HAP-1 (cell line): Measurements from ENCODE around the gene SIDT1.

Source experiments
- DNase-seq, 2 experiments: peaks; one replicate each; pipeline ENCODE4 v3.0.0-alpha.2; 2016 to 2020; ENCODE audit warnings: low spot score in 2 of 2
- H3K27me3 ChIP-seq: fragments of 250-450 bp; sonication (Bioruptor Pico); 2 replicates; pipeline ENCODE4 v1.5.1; 2020; ENCODE audit warnings: low read depth, mild to moderate bottlenecking, moderate library complexity
- H3K36me3 ChIP-seq: fragments of 250-450 bp; sonication (Bioruptor Pico); replicated peaks from 2 replicates; pipeline ENCODE4 v1.5.1; 2020; ENCODE audit warnings: mild to moderate bottlenecking
- H3K4me1 ChIP-seq: fragments of 250-450 bp; sonication (Bioruptor Pico); 2 replicates; pipeline ENCODE4 v1.5.1; 2020; ENCODE audit warnings: mild to moderate bottlenecking
- H3K4me3 ChIP-seq: fragments of 250-450 bp; sonication (Bioruptor Pico); 2 replicates; pipeline ENCODE4 v1.5.1; 2020; ENCODE audit warnings: mild to moderate bottlenecking, moderate library complexity
- H3K9me3 ChIP-seq: fragments of 250-450 bp; sonication (Bioruptor Pico); 2 replicates; pipeline ENCODE4 v1.5.1; 2020; ENCODE audit warnings: mild to moderate bottlenecking, moderate library complexity
- in situ Hi-C: fragments of 300-500 bp; cut with MboI; formaldehyde crosslinking; loops from 3 replicates; pipeline ENCODE4 v1.14.3; 2020; ENCODE audit warnings: low sequenced_read_pairs, inconsistent platforms, mixed read lengths

Gene SIDT1

DNA sequence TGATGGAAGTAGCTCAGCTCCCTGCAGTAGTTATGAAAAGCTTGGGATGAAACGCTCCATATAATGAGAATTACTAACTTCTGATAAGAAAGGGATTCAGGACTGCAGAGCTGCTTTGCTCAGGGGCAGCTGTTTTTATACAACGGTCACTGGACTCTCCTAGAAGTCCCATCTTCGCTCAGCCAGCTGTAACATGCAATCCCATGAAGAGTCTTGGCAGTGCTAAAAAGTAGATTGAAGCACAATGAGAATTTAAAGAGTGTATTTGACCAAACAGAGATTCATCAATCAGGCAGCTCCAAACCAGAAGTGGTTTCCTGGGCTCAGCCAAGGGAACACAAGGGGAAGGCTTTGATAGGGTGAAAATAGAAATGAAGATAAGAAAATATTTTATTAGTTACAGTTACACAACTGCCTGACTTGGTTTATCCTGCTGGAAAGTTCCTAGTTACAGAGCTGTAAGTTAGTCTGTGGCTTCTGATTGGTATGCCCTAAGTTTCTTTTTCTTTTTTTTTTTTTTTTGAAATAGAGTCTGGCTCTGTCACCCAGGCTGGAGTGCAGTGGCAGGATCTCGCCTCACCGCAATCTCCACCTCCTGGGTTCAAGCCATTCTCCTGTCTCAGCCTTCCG, 24.1 kb downstream of the SIDT1 start:
- H3K9me3 ChIP-seq, result no peaks in the 10 kb centered on the region
- DNase-seq, result no peak
- H3K36me3 ChIP-seq, result no peaks in the 10 kb centered on the region
- H3K4me1 ChIP-seq, result no peaks in the 10 kb centered on the region
- H3K4me3 ChIP-seq, result no peak overlapping the region
- in situ Hi-C loops, result no loop called here
- H3K27me3 ChIP-seq, result no peaks in the 10 kb centered on the region

GRCh38 chr3:113556946-113557335, 24.6 kb downstream of the SIDT1 start:
- in situ Hi-C loops, result no loop called here
- Histone ChIP-seq H3K9me3 (no peaks in the 10 kb centered on the region), H3K36me3 (no peaks in the 10 kb centered on the region), H3K4me1 (no peaks in the 10 kb centered on the region), H3K4me3 (no peak overlapping the region), H3K27me3 (no peaks in the 10 kb centered on the region)
- DNase-seq, result no peak

GRCh38 chr3:113557374-113557773, 25.0 kb downstream of the SIDT1 start:
- Histone ChIP-seq H3K4me3 (no peak overlapping the region), H3K4me1 (no peaks in the 10 kb centered on the region), H3K9me3 (no peaks in the 10 kb centered on the region), H3K27me3 (no peaks in the 10 kb centered on the region), H3K36me3 (no peaks in the 10 kb centered on the region)
- DNase-seq, result no peak
- in situ Hi-C loops, result no loop called here

GRCh38 chr3:113559009-113559408, 26.7 kb downstream of the SIDT1 start:
- H3K4me3 ChIP-seq, result no peak overlapping the region
- no peaks in the 10 kb centered on the region; the same call in 1 of the 2 replicates for H3K27me3 ChIP-seq
- DNase-seq, result no peak
- H3K36me3 ChIP-seq, result no peaks in the 10 kb centered on the region
- in situ Hi-C loops, result no loop called here
- no peaks in the 10 kb centered on the region for H3K9me3 ChIP-seq
- H3K4me1 ChIP-seq, result no peaks in the 10 kb centered on the region

- no peak overlapping the region for H3K4me3 ChIP-seq
- in situ Hi-C loops, result no loop called here
These were observed 27.9 kb downstream of the SIDT1 start for GRCh38 chr3:113560271-113560670.

GRCh38 chr3:113560831-113561623, 28.7 kb downstream of the SIDT1 start:
- in situ Hi-C loops, result no loop called here

More at GRCh38 chr3:113560271-113560670, 27.9 kb downstream of the SIDT1 start:
- no peaks in the 10 kb centered on the region for H3K4me1 ChIP-seq
- H3K27me3 ChIP-seq, result no peaks in the 10 kb centered on the region; the same call in 1 of the 2 replicates
- no peak for DNase-seq
- H3K9me3 ChIP-seq, result no peaks in the 10 kb centered on the region
- no peaks in the 10 kb centered on the region for H3K36me3 ChIP-seq

GRCh38 chr3:113565555-113565954, 33.2 kb downstream of the SIDT1 start:
- no peaks in the 10 kb centered on the region for H3K36me3 ChIP-seq
- H3K4me3 ChIP-seq, result no peak overlapping the region
- DNase-seq, result no peak
- H3K9me3 ChIP-seq, result no peaks in the 10 kb centered on the region
- in situ Hi-C loops, result no loop called here
- H3K27me3 ChIP-seq, result peaks cover 6% of the 10 kb centered on the region
- no peaks in the 10 kb centered on the region for H3K4me1 ChIP-seq

More at GRCh38 chr3:113560831-113561623, 28.7 kb downstream of the SIDT1 start:
- H3K36me3 ChIP-seq, result no peaks in the 10 kb centered on the region
- H3K27me3 ChIP-seq, result no peaks in the 10 kb centered on the region; the same call in 1 of the 2 replicates
- DNase-seq, result peak in 1 of 2 experiments; percentile 5
- no peaks in the 10 kb centered on the region for H3K9me3 ChIP-seq
- no peaks in the 10 kb centered on the region for H3K4me1 ChIP-seq
- H3K4me3 ChIP-seq, result no peak overlapping the region

GRCh38 chr3:113570158-113570557, 37.8 kb downstream of the SIDT1 start:
- Histone ChIP-seq H3K4me3 (no peak overlapping the region), H3K36me3 (no peaks in the 10 kb centered on the region), H3K27me3 (peaks cover 11% of the 10 kb centered on the region), H3K4me1 (peaks cover 6% of the 10 kb centered on the region), H3K9me3 (no peaks in the 10 kb centered on the region)
- DNase-seq, result no peak
- in situ Hi-C loops, result no loop called here

- DNase-seq, result no peak
- in situ Hi-C loops, result no loop called here
- Histone ChIP-seq H3K9me3 (no peaks in the 10 kb centered on the region), H3K4me1 (peaks cover 10% of the 10 kb centered on the region), H3K36me3 (no peaks in the 10 kb centered on the region), H3K27me3 (peaks cover 11% of the 10 kb centered on the region; the same call in 1 of the 2 replicates), H3K4me3 (no peak overlapping the region)
These were observed 39.0 kb downstream of the SIDT1 start for GRCh38 chr3:113571360-113571759.

- no peaks in the 10 kb centered on the region for H3K36me3 ChIP-seq
- in situ Hi-C loops, result no loop called here
- no peaks in the 10 kb centered on the region for H3K9me3 ChIP-seq
- H3K4me1 ChIP-seq, result peaks cover 10% of the 10 kb centered on the region
- peaks cover 7% of the 10 kb centered on the region; the same call in 1 of the 2 replicates for H3K27me3 ChIP-seq
- no peak overlapping the region for H3K4me3 ChIP-seq
- DNase-seq, result no peak
These were observed 41.4 kb downstream of the SIDT1 start for GRCh38 chr3:113573728-113574127.

GRCh38 chr3:113574213-113574612, 41.9 kb downstream of the SIDT1 start:
- in situ Hi-C loops, result no loop called here

DNA sequence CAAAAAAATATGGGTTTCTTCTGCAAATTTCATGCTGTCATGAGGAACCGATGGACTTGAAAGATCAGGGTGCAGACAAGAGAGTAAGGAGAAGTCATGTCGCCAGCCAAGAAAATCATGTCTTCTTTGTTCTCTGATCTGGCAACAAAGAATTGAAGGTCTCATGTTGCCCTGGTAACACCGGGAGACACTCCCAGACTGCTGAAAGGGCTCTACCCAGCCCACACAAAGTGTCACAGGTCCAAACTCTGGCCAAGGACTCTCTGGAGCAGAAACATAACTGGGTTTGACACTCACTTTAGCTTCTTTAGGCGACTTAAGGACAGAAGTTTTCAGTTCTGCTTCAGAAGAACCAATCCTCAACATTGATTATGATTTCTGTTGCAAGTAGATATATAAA, 42.9 kb downstream of the SIDT1 start:
- Histone ChIP-seq H3K36me3 (no peaks in the 10 kb centered on the region), H3K4me1 (peaks cover 10% of the 10 kb centered on the region), H3K9me3 (no peaks in the 10 kb centered on the region), H3K4me3 (no peak overlapping the region), H3K27me3 (peaks cover 9% of the 10 kb centered on the region; the same call in 1 of the 2 replicates)
- in situ Hi-C loops, result no loop called here
- DNase-seq, result peak; percentile 41 to 51

More at GRCh38 chr3:113574213-113574612, 41.9 kb downstream of the SIDT1 start:
- no peak for DNase-seq
- H3K9me3 ChIP-seq, result no peaks in the 10 kb centered on the region
- no peaks in the 10 kb centered on the region for H3K36me3 ChIP-seq
- no peak overlapping the region for H3K4me3 ChIP-seq
- peaks cover 10% of the 10 kb centered on the region for H3K4me1 ChIP-seq
- H3K27me3 ChIP-seq, result peaks cover 7% of the 10 kb centered on the region; the same call in 1 of the 2 replicates

DNA sequence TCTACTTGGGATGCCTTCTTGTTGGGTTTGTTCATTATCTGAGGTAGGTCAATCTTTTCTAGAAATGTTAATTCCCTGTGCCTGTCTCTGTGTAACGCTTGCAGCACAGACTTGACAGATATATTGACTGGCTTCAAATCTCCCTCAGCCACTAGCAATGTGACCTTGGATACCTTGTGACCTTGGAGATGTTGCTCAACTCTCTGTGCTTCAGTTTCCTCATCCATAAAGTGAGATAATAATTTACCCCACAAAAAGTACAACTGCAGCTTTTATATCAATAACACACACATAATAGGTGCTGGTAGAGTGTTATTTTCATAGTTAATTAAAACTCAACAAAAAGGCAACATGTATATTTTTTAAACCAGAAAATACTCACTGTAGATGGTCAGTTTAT, 52.9 kb downstream of the SIDT1 start:
- no peak overlapping the region for H3K4me3 ChIP-seq

GRCh38 chr3:113585720-113586119, 53.4 kb downstream of the SIDT1 start:
- no peaks in the 10 kb centered on the region for H3K36me3 ChIP-seq
- peaks cover under 1% of the 10 kb centered on the region; the same call in 1 of the 2 replicates for H3K4me1 ChIP-seq
- DNase-seq, result no peak
- no peak overlapping the region for H3K4me3 ChIP-seq
- no peaks in the 10 kb centered on the region for H3K9me3 ChIP-seq
- H3K27me3 ChIP-seq, result peaks cover 4% of the 10 kb centered on the region; the same call in 1 of the 2 replicates
- in situ Hi-C loops, result no loop called here

More for the DNA sequence above, 52.9 kb downstream of the SIDT1 start:
- Histone ChIP-seq H3K27me3 (peaks cover 4% of the 10 kb centered on the region; the same call in 1 of the 2 replicates), H3K9me3 (no peaks in the 10 kb centered on the region), H3K4me1 (no peaks in the 10 kb centered on the region), H3K36me3 (no peaks in the 10 kb centered on the region)
- in situ Hi-C loops, result no loop called here
- no peak for DNase-seq
